HG02571 (cell line): ENCODE data around the gene METTL22.

Experiments used
- ATAC-seq: cut with Tn5 transposase; IDR thresholded peaks from one replicate; pipeline ENCODE4 v1.9.1; 2021; ENCODE audit warnings: mild to moderate bottlenecking, moderate library complexity; ENCODE audit not compliant: unreplicated experiment

Gene METTL22

GRCh38 chr16:8591451-8591850, 30.0 kb upstream of the METTL22 start:
- no peak for ATAC-seq

- ATAC-seq, result no peak
Measured at GRCh38 chr16:8594149-8594666, 27.3 kb upstream of the METTL22 start.

DNA sequence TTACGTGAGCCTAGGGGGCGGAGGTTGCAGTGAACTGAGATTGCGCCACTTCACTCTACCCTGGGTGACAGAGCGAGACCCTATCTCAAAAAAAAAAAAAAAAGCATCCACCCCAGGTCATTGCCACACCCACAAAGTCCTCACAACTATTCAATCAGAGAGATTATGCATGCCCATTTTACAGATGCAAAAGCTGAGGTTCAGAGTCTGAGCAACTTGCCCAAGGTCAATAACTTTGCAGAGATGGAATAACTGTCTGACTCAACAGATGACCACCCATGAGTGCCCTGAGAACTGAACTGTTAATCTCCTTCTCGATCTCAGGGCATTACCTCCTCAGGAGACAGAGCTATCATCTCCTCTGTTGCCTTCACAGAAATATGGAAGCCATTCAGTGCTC, 25.7 kb upstream of the METTL22 start:
- no peak for ATAC-seq

DNA sequence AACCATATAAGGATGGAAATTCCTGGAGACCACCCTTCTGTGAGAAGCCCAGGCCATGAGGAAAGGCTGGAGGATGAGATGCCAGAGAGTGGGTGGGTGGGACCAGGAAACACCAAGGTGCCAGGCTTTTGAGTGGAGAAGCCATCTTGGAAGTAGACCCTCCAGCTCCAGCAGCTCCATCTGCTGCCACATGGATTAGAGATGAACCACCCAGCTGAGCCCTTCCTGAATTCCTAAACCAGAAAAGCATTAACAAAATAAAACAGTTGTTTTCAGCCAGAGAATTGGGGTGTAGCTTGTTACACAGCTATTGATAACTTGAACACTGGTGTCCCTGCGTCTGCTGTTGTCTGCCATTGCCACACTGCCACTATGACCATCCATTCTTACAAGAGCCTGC, 24.9 kb upstream of the METTL22 start:
- no peak for ATAC-seq

DNA sequence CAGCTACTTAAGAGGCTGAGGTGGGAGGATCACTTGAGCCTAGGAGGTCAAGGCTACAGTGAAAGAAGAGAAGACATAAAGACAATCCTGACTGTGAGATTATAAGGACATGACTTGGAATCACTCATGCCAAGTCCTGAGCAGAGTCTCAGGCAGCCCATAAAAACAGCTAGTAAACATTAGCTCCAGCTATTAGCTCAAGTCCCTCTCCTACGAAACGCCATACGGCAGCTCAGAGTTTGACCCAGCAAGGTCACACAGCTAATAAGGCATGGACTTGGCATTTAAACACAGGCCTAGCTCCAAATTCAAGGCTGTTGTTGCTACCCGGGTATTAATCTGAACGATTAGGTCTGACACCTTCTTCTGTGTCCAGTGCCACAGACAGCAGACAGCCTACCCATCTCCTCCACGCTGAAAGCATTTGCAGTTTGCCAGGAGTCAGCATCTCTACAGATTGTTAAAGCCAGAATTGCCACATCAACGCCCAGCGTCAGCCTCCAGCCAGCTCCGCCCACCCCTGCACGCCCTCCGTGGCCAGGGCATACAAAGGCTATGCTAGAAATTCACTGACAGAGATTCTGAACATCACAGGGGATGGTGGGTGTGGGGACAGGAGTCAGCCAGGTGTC, 21.2 kb upstream of the METTL22 start:
- ATAC-seq, result no peak

- ATAC-seq, result no peak
Measured at GRCh38 chr16:8605554-8605953, 15.9 kb upstream of the METTL22 start.

DNA sequence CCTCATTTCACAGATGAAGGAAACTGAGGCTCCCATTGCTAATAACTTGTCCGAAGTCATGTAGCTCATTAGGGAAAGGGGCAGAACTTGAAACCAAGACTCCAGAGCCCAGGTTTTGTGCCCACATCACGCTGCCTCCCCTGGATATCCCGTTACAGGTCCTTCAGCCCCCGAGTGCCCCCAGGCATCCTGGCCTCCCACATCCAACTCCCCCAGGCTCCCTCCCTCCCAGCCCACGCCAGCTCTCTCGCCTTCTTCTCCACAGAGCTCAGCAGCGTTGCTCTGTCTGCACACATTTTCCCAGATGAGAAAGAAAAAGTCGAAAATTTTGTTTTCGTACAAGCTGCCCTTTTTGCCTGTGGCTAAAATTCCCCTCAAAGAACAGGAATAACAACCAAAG, 14.3 kb upstream of the METTL22 start:
- ATAC-seq, result no peak

DNA sequence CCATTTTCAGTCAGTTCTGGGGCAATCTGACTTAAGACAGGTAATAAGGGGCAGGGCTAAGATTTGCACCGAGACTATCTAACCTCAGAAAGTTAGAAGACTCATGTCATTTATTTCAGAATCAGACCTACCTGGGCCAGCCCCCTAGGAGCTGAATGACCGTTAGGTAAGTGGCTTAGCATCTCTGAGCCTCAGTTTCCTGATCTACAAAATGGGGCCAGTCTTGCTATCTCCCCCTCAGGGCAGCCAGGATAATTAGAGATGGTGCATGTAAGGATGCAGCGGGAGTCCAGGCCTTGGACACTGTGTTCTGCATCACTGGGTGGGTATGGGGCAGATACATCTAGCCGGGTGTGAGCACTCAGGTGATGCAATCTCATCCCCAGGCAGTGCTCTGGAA, 10.4 kb upstream of the METTL22 start:
- no peak for ATAC-seq

DNA sequence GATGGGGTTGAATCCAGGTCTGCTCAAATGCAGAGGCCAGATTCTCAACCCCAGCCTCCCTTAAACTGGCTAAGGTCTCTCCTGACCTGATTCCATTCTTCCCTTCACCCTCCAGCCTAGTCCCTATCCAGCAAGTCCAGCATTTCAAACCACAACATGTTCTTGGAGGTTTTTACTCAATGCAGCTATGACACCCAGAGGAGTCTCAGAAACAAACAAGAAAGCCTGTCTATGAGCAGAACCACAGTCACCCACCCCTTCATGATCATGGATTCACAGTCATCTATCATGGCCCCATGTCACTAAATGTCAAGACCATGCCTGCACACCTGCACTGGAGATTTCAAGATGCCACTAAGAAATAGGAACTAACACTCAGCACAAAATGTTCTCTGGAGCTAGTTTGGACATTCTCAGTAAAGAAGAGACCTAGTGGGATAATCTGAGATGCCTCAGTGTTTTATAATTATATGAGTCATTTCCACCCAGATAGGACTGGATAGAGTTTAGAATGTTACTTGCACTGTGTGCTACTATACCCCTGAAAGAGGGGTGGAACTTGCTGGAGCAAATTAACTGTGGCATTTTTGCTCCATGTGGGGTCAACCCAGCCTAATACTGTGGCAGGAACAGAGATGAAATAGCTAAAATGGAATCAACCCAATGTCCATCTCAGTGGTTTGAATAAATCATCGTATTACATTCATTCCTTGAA, 9.5 kb upstream of the METTL22 start:
- ATAC-seq, result no peak

DNA sequence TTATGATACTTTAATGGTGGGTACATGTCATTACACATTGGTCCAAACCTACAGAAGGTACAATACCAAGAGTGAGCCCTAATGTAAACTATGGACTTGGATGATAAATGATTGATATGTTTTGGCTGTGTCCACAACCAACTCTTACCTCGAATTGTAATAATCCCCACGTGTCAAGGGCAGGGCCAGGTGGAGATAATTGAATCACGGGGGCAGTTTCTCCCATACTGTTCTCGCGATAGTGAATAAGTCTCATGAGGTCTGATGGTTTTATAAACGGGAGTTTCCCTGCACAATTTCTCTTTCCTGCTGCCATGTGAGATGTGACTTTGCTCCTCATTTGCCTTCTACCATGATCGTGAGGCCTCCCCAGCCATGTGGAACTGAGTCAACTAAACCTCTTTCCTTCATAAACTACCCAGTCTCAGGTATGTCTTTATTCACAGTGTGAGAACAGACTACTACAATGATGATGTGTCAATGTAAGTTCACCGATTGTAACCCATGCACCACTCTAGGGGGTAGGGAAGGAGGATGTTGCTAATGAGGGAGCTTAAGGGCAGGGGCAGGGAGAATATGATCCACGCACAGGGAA, 7.0 kb upstream of the METTL22 start:
- ATAC-seq, result no peak

GRCh38 chr16:8619671-8620370, 1.7 kb upstream of the METTL22 start:
- ATAC-seq, result no peak

- ATAC-seq, result no peak
Measured at GRCh38 chr16:8620535-8620934, 963 bp upstream of the METTL22 start.

DNA sequence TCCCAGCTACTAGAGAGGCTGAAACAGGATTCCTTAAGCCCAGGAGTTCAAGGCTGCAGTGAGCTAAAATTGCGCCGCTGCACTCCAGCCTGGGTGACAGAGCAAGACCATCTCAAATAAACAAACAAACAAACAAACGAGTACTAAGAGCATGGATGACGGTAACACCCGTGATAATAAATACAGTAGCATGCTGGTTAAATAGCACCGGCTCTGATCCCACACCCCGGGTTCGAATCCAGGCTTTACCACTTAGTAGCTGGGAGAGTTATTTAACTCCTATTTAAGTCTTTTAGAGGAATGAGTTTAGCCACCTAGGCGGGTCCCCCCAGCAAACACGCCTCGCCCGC, 301 bp upstream of the METTL22 start:
- no peak for ATAC-seq

DNA sequence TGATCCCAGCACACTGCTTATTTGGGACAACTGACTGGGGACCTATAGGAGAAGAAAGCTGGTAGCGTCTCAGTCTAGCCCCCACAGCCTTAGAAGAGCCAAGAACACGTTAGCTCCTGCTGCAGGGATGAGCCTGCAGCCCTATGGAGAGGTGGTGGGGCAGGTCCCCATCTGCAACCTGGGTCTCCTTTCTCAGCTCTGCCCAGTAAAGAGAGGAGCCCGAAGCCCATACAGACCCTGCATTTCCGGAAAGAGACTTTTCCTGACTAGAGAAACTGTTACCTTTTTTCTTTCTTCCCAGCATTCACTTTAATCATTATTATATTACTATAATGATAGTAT, 788 bp downstream of the METTL22 start:
- ATAC-seq, result peak; percentile 8

DNA sequence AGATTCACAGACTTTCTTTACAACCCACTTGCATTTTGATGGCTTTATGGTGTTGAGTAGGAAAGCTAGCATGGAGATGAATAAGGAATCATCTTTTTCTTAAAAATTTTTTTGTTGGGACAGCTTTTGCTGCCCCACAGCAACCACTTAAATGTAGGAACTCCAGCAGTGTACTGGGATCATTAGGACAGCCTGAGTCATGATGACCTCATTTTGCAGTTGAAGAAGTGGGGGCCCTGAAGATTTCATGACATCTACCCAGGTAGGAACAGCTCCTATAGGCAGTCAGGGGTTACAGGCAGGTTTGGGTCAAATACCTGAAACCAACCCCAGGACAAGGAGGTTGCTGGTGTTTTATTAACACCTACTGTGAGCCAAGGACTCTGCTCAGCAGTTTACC, 2.1 kb downstream of the METTL22 start:
- ATAC-seq, result no peak

DNA sequence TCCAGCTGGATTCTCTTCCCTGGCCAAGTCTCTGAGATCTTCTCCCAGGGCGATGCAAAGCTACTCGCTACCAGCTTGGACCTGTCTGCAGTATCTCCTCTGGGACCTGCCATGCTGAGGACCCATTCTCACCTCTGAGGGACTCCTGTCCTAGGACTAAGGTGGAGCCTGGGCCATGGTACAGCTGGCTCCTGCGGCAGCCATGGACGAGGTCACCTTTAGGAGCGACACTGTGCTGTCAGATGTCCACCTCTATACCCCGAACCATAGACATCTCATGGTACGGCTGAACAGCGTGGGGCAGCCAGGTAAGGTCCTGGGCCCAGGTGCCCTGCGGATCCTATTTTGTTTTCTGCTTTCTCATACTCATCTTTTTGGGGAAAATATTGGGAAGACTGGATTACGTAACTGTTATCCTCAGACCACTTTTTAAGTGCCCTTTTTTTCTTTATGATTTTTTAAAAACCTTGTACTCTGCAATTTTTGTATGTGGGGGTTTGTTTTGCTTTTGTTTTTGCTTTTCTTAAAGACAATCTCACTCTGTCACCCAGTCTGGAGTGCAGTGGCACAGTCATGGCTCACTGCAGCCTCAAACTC, 4.1 kb downstream of the METTL22 start:
- ATAC-seq, result no peak

- ATAC-seq, result no peak
Measured at GRCh38 chr16:8626946-8627345, 5.4 kb downstream of the METTL22 start.

- no peak for ATAC-seq
Measured at GRCh38 chr16:8627456-8627855, 6.0 kb downstream of the METTL22 start.

DNA sequence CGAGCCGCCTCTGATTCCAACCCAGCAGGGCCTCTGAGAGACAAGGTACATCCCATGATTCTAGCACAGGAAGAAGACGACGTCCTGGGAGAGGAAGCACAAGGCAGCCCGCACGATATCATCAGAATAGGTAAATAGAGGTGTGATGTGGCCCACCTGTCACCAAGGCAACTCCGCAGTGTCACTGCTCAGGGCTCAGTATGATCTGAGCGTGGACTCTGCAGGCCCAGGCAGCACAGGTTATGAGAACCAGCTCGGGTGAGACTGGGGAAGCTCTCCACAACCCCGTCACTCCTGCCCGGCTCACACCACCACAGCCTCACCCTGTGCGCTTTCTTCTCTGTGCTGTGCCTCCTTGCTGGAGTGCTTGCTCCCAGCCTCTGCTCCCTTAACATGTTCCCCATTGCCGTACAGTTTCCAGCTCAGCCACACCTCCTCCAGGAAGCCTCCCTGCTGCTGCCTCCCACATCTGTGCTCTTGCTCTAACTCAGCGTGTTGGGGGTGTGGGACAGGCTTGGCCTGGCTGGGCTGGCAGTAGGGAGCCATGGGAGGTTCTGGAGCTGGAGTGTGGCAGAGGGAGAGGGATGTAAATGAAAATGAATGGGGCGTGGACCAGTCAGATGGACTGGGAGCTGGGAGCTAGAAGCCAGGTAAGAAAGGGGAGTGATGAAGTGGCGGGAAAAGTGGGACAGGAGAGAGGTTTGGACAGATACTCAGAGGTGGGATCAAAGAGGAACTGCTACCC, 7.7 kb downstream of the METTL22 start:
- no peak for ATAC-seq

GRCh38 chr16:8630255-8630953, 8.9 kb downstream of the METTL22 start:
- ATAC-seq, result no peak
